IMR-90 (cell line): ENCODE data around the gene B4GALNT3. TPM values are rescaled to one million over a fixed set of nuclear protein-coding genes. Genes with fewer than 3 reads are reported as not detected.

Experiments
- ATAC-seq: fragments of 200-7000 bp; cut with Tn5 transposase; 2 replicates; pipeline ENCODE4 v1.9.1; 2020; ENCODE audit warnings: low read depth, mild to moderate bottlenecking, moderate library complexity
- BruUV-seq: library from RNA; stranded (reverse); fragments of 400-500 nt; replicated peaks from 2 replicates; lab custom pipeline; 2021; lab: Mats Ljungman, UMichigan
- CTCF ChIA-PET: fragments of 300-600 bp; formaldehyde crosslinking; extraction: SDS; loops from one replicate; lab custom pipeline; 2021; ENCODE audit warnings: antibody characterized with exemption; lab: Yijun Ruan, JAX
- POLR2A ChIA-PET: fragments of 300-600 bp; sonication (Branson Sonifier 250); formaldehyde crosslinking; loops from one replicate; lab custom pipeline; 2022; ENCODE audit warnings: antibody characterized with exemption; ENCODE audit not compliant: unreplicated experiment; lab: Charles Lee
- DNase-seq: peaks from one replicate; pipeline ENCODE4 v3.0.0; 2013
- H2AFZ ChIP-seq: replicated peaks from 2 replicates; pipeline ENCODE3; 2013; ENCODE audit warnings: low read length, mild to moderate bottlenecking; ENCODE audit not compliant: poor library complexity
- H2AK5ac ChIP-seq: 2 replicates; pipeline ENCODE4 v1.6.1; 2013; ENCODE audit warnings: low read depth, low read length, inconsistent platforms
- H2AK9ac ChIP-seq: replicated peaks from 2 replicates; pipeline ENCODE3; 2013; ENCODE audit warnings: mild to moderate bottlenecking, low read depth, low read length, moderate library complexity; ENCODE audit not compliant: poor library complexity
- H2BK120ac ChIP-seq: 2 replicates; pipeline ENCODE4 v1.6.1; 2013; ENCODE audit warnings: low read depth, low read length, inconsistent platforms
- H2BK15ac ChIP-seq: 3 replicates; pipeline ENCODE4 v1.6.1; 2013; ENCODE audit warnings: low read depth, low read length, inconsistent platforms
- H2BK20ac ChIP-seq: 2 replicates; pipeline ENCODE4 v1.6.1; 2013; ENCODE audit warnings: low read depth, mild to moderate bottlenecking, inconsistent platforms, low read length, moderate library complexity
- H2BK5ac ChIP-seq: 2 replicates; pipeline ENCODE4 v1.6.1; 2013; ENCODE audit warnings: mild to moderate bottlenecking, low read depth, low read length, inconsistent platforms; ENCODE audit not compliant: poor library complexity, severe bottlenecking
- H3K14ac ChIP-seq: replicated peaks from 2 replicates; pipeline ENCODE4 v1.6.1; 2013; ENCODE audit warnings: low read depth, low read length, inconsistent platforms
- H3K18ac ChIP-seq: 2 replicates; pipeline ENCODE4 v1.6.1; 2013; ENCODE audit warnings: low read depth, low read length, control low read depth
- H3K23ac ChIP-seq: 2 replicates; pipeline ENCODE4 v1.6.1; 2013; ENCODE audit warnings: low read depth, low read length, inconsistent platforms
- H3K27ac ChIP-seq: 2 replicates; pipeline ENCODE4 v1.5.1; 2013; ENCODE audit warnings: mild to moderate bottlenecking, control low read depth, low read length; ENCODE audit not compliant: insufficient read depth
- H3K27me3 ChIP-seq: 2 replicates; pipeline ENCODE4 v1.6.1; 2013; ENCODE audit warnings: low read length; ENCODE audit not compliant: control insufficient read depth, insufficient read depth
- H3K36me3 ChIP-seq: 2 replicates; pipeline ENCODE4 v1.6.1; 2013; ENCODE audit warnings: low read length, mixed read lengths; ENCODE audit not compliant: control insufficient read depth, insufficient read depth
- H3K4ac ChIP-seq: 2 replicates; pipeline ENCODE4 v1.6.1; 2013; ENCODE audit warnings: low read depth, low read length, inconsistent platforms
- H3K4me1 ChIP-seq: 2 replicates; pipeline ENCODE4 v1.6.1; 2013; ENCODE audit warnings: low read length, mixed read lengths; ENCODE audit not compliant: control insufficient read depth, insufficient read depth
- H3K4me2 ChIP-seq: 2 replicates; pipeline ENCODE4 v1.6.1; 2013; ENCODE audit warnings: low read depth, mild to moderate bottlenecking, control low read depth, low read length, moderate library complexity
- H3K4me3 ChIP-seq: 2 replicates; pipeline ENCODE4 v1.5.1; 2013; ENCODE audit warnings: low read depth, mild to moderate bottlenecking, control low read depth, low read length, moderate library complexity; ENCODE audit not compliant: insufficient read depth
- H3K56ac ChIP-seq: 2 replicates; pipeline ENCODE4 v1.6.1; 2013; ENCODE audit warnings: low read length, inconsistent platforms; ENCODE audit not compliant: insufficient read depth; ENCODE audit errors: extremely low read depth
- H3K79me1 ChIP-seq, 2 experiments: 2 replicates each; pipeline ENCODE4 v1.6.1; 2013; ENCODE audit warnings: low read length in 2 of 2, inconsistent platforms in 1 of 2, low read depth in 1 of 2
- H3K9ac ChIP-seq: 2 replicates; pipeline ENCODE4 v1.6.1; 2013; ENCODE audit warnings: low read depth, low read length, control low read depth
- H3K9me1 ChIP-seq: 2 replicates; pipeline ENCODE4 v1.6.1; 2013; ENCODE audit warnings: low read length, inconsistent platforms; ENCODE audit not compliant: insufficient read depth
- H3K9me3 ChIP-seq: 2 replicates; pipeline ENCODE4 v1.6.1; 2013; ENCODE audit warnings: low read length; ENCODE audit not compliant: control insufficient read depth, insufficient read depth
- H4K20me1 ChIP-seq: 2 replicates; pipeline ENCODE4 v1.6.1; 2013; ENCODE audit warnings: low read length, inconsistent platforms; ENCODE audit not compliant: insufficient read depth
- H4K5ac ChIP-seq: 2 replicates; pipeline ENCODE4 v1.6.1; 2013; ENCODE audit warnings: mild to moderate bottlenecking, low read depth, low read length, control low read depth
- H4K8ac ChIP-seq, 2 experiments: 2 replicates each; pipeline ENCODE4 v1.6.1; 2013; ENCODE audit warnings: low read depth in 2 of 2, low read length in 2 of 2, control low read depth in 1 of 2, inconsistent platforms in 1 of 2
- H4K91ac ChIP-seq: 2 replicates; pipeline ENCODE4 v1.6.1; 2013; ENCODE audit warnings: low read depth, low read length, inconsistent platforms; ENCODE audit not compliant: insufficient read depth
- BHLHE40 ChIP-seq: fragments of 150-350 bp; IDR thresholded peaks from 2 replicates; pipeline ENCODE4 v1.6.1; 2016; ENCODE audit warnings: mild to moderate bottlenecking, low read depth, low read length
- CEBPB ChIP-seq: IDR thresholded peaks from 2 replicates; pipeline ENCODE4 v1.6.1; 2012; ENCODE audit warnings: low read depth, low read length, improper control_type of control experiment
- CHD1 ChIP-seq: IDR thresholded peaks from 2 replicates; pipeline ENCODE4 v1.6.1; 2012; ENCODE audit warnings: low read depth, low read length, improper control_type of control experiment
- FOS ChIP-seq: fragments of 150-350 bp; IDR thresholded peaks from 2 replicates; pipeline ENCODE4 v1.6.1; 2016; ENCODE audit warnings: low read depth, low read length
- MAFK ChIP-seq: IDR thresholded peaks from 2 replicates; pipeline ENCODE4 v1.6.1; 2012; ENCODE audit warnings: low read depth, low read length, improper control_type of control experiment
- MAZ ChIP-seq: IDR thresholded peaks from 2 replicates; pipeline ENCODE4 v1.6.1; 2012; ENCODE audit warnings: low read depth, mild to moderate bottlenecking, low read length, improper control_type of control experiment, moderate library complexity, borderline replicate concordance
- MXI1 ChIP-seq: IDR thresholded peaks from 2 replicates; pipeline ENCODE4 v1.6.1; 2012; ENCODE audit warnings: low read depth, mild to moderate bottlenecking, low read length, moderate library complexity, borderline replicate concordance
- NFE2L2 ChIP-seq: fragments of 150-350 bp; IDR thresholded peaks from 2 replicates; pipeline ENCODE4 v1.6.1; 2016; ENCODE audit warnings: low read depth, mild to moderate bottlenecking, low read length
- POLR2A ChIP-seq: IDR thresholded peaks from 2 replicates; pipeline ENCODE4 v1.6.1; 2012; ENCODE audit warnings: mild to moderate bottlenecking, low read depth, low read length
- RAD21 ChIP-seq: IDR thresholded peaks from 2 replicates; pipeline ENCODE4 v1.6.1; 2012; ENCODE audit warnings: low read length, improper control_type of control experiment
- RCOR1 ChIP-seq: IDR thresholded peaks from 2 replicates; pipeline ENCODE4 v1.6.1; 2012; ENCODE audit warnings: mild to moderate bottlenecking, low read length, improper control_type of control experiment; ENCODE audit not compliant: insufficient replicate concordance
- RFX5 ChIP-seq: IDR thresholded peaks from 2 replicates; pipeline ENCODE4 v1.8.0; 2012; ENCODE audit warnings: low read depth, mild to moderate bottlenecking, low read length, moderate library complexity
- SMC3 ChIP-seq: fragments of 150-350 bp; IDR thresholded peaks from 2 replicates; pipeline ENCODE4 v1.6.1; 2016; ENCODE audit warnings: low read depth, mild to moderate bottlenecking, antibody characterized with exemption, low read length, moderate library complexity
- WGBS, 2 experiments: methylation state at CpG; one replicate each; pipeline versions ENCODE4 v1.1.5 to v1.1.7; 2013; ENCODE audit warnings: missing lambda C conversion rate in 2 of 2; ENCODE audit not compliant: insufficient read length in 1 of 2; ENCODE audit errors: extremely low coverage in 2 of 2; 5-methylcytosine and 5-hydroxymethylcytosine counted together
- dilution Hi-C: fragments of 300-500 bp; cut with HindIII; formaldehyde crosslinking; loops from one replicate; pipeline ENCODE4 v1.14.3; 2018; ENCODE audit warnings: low sequenced_read_pairs; ENCODE audit not compliant: unreplicated experiment
- in situ Hi-C: fragments of 300-500 bp; cut with MboI; formaldehyde crosslinking; loops from 3 replicates; pipeline ENCODE4 v1.14.3; 2019; ENCODE audit warnings: low sequenced_read_pairs, inconsistent platforms, mixed read lengths
- intact Hi-C: fragments of 100-400 bp; cut with micrococcal nuclease; formaldehyde crosslinking; loops from 2 replicates; pipeline ENCODE4 v1.10.0; 2022
- polyA plus RNA-seq, 3 experiments: library from polyadenylated mRNA; depleted of rRNA; stranded (reverse); fragments of >200 nt; gene quantifications; 2 replicates each; pipeline ENCODE4 v1.2.3, GENCODE V29; 2012; ENCODE audit warnings: low replicate concordance in 1 of 3
- total RNA-seq: library from RNA; depleted of rRNA; stranded (reverse); fragments of >200 nt; gene quantifications from 2 replicates; pipeline ENCODE4 v1.2.3, GENCODE V29; 2012
- TF ChIP-seq, protein P1 (sequence below): conservative IDR thresholded peaks from 2 replicates; pipeline ENCODE4 v1.5.1; 2012; ENCODE audit warnings: mild to moderate bottlenecking, low read depth, low read length, improper control_type of control experiment
- TF ChIP-seq, protein P2 (sequence below): fragments of 150-350 bp; IDR thresholded peaks from 2 replicates; pipeline ENCODE4 v1.6.1; 2017; ENCODE audit warnings: mild to moderate bottlenecking, antibody characterized with exemption, low read length, low read depth
- TF ChIP-seq, protein P3 (sequence below): fragments of 150-350 bp; IDR thresholded peaks from 2 replicates; pipeline ENCODE4 v1.6.1; 2016; ENCODE audit warnings: low read depth, mild to moderate bottlenecking, low read length, moderate library complexity, borderline replicate concordance

The B4GALNT3 gene
- total and polyA plus RNA-seq, 2 of the 4 experiments (the other 2 are of a cell fraction) = not detected

DNA sequence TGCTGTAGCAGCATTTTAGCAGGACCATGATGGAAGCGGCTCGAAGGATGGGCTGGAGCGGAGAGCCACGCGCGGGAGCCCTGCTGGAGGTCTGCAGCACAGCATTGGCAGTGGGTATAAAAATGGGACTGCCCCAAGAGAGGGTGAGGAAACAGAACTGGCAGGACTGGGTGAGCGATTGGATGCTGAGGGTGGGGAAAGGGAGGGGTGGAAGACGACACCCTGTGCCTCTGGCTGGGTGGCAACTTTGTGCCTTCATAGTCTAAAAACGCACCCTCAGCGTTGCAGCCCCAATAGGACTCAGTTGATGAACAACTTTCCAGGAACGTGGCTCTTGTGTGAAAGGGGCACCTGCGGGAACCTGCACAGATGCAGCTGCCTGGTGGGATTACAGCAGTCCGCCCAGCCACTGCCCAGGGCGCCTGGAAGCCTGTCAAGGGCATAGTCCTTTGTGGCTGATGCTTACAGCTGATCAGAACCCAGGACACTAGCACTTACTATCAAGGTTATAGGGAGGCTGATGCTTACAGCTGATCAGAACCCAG is 130.5 kb downstream of the B4GALNT3 start:
- ChIA-PET POLR2A (no interaction called here), CTCF (no interaction called here)

More for the DNA sequence above, 130.5 kb downstream of the B4GALNT3 start:
- Histone ChIP-seq H4K5ac (no peak overlapping the region), H3K9ac (no peak overlapping the region), H2AK5ac (no peak overlapping the region), H3K14ac (no peak overlapping the region), H4K91ac (no peak overlapping the region), H2BK120ac (no peak overlapping the region), H2AFZ (no peak overlapping the region), H3K4me3 (no peak overlapping the region), H2AK9ac (no peak overlapping the region), H2BK20ac (no peak overlapping the region), H3K9me1 (no peaks in the 10 kb centered on the region), H4K20me1 (no peaks in the 10 kb centered on the region), H3K9me3 (peaks cover 5% of the 10 kb centered on the region; the same call in 1 of the 2 replicates), H3K56ac (no peak overlapping the region), H2BK15ac (no peak overlapping the region), H3K36me3 (no peaks in the 10 kb centered on the region), H3K23ac (no peak overlapping the region), H3K18ac (no peak overlapping the region), H3K4me2 (no peak overlapping the region), H3K27ac (no peak overlapping the region), H3K4ac (no peak overlapping the region), H3K79me1 (no peaks in the 10 kb centered on the region), H2BK5ac (no peak overlapping the region), H3K4me1 (no peaks in the 10 kb centered on the region), H3K27me3 (peaks cover 48% of the 10 kb centered on the region), H4K8ac (no peak overlapping the region)
- no TSS peak for BruUV-seq
- DNase-seq = no peak
- no peak for ATAC-seq
- in situ Hi-C loops = no loop called here
- dilution Hi-C loops = no loop called here
- 68% methylated on average over 6 of the region's 14 CpGs; no CpG with 5 or more reads in 1 of the 2 experiments for WGBS, 2 experiments
- intact Hi-C loops = no loop called here
- TF ChIP-seq, protein P1, sequence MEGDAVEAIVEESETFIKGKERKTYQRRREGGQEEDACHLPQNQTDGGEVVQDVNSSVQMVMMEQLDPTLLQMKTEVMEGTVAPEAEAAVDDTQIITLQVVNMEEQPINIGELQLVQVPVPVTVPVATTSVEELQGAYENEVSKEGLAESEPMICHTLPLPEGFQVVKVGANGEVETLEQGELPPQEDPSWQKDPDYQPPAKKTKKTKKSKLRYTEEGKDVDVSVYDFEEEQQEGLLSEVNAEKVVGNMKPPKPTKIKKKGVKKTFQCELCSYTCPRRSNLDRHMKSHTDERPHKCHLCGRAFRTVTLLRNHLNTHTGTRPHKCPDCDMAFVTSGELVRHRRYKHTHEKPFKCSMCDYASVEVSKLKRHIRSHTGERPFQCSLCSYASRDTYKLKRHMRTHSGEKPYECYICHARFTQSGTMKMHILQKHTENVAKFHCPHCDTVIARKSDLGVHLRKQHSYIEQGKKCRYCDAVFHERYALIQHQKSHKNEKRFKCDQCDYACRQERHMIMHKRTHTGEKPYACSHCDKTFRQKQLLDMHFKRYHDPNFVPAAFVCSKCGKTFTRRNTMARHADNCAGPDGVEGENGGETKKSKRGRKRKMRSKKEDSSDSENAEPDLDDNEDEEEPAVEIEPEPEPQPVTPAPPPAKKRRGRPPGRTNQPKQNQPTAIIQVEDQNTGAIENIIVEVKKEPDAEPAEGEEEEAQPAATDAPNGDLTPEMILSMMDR = no peak
- no peak for TF ChIP-seq RAD21
- TF ChIP-seq SMC3 = no peak
- TF ChIP-seq MAFK = no peak
- no peak for TF ChIP-seq POLR2A
- TF ChIP-seq FOS = no peak
- TF ChIP-seq, protein P2, sequence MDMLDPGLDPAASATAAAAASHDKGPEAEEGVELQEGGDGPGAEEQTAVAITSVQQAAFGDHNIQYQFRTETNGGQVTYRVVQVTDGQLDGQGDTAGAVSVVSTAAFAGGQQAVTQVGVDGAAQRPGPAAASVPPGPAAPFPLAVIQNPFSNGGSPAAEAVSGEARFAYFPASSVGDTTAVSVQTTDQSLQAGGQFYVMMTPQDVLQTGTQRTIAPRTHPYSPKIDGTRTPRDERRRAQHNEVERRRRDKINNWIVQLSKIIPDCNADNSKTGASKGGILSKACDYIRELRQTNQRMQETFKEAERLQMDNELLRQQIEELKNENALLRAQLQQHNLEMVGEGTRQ = no peak
- no peak for TF ChIP-seq CEBPB
- TF ChIP-seq MAZ = no peak
- TF ChIP-seq MXI1 = no peak
- no peak for TF ChIP-seq BHLHE40
- TF ChIP-seq, protein P3, sequence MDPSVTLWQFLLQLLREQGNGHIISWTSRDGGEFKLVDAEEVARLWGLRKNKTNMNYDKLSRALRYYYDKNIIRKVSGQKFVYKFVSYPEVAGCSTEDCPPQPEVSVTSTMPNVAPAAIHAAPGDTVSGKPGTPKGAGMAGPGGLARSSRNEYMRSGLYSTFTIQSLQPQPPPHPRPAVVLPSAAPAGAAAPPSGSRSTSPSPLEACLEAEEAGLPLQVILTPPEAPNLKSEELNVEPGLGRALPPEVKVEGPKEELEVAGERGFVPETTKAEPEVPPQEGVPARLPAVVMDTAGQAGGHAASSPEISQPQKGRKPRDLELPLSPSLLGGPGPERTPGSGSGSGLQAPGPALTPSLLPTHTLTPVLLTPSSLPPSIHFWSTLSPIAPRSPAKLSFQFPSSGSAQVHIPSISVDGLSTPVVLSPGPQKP = no peak
- no peak for TF ChIP-seq RFX5
- TF ChIP-seq CHD1 = no peak
- no peak for TF ChIP-seq NFE2L2
- TF ChIP-seq RCOR1 = no peak
